ENCODE results near the gene PRKD2.

Gene PRKD2

GRCh38 chr19:46698395-46699321, 18.3 kb downstream of the PRKD2 start:
- DNase-seq: no peak

- peak; percentile 95 for DNase-seq
Measured at GRCh38 chr19:46697204-46697960, 19.5 kb downstream of the PRKD2 start.

GRCh38 chr19:46696866-46697203, 20.1 kb downstream of the PRKD2 start:
- no peak for DNase-seq

- no peak for DNase-seq
Measured at GRCh38 chr19:46696052-46696451, 20.9 kb downstream of the PRKD2 start.

GRCh38 chr19:46693760-46694159, 23.2 kb downstream of the PRKD2 start:
- DNase-seq: no peak

- no peak for DNase-seq
Measured at GRCh38 chr19:46692918-46693722, 23.8 kb downstream of the PRKD2 start.

- no peak for DNase-seq
Measured at GRCh38 chr19:46691948-46692347, 25.0 kb downstream of the PRKD2 start.

GRCh38 chr19:46691104-46691503, 25.8 kb downstream of the PRKD2 start:
- no peak for DNase-seq

GRCh38 chr19:46689358-46689757, 27.6 kb downstream of the PRKD2 start:
- no peak for DNase-seq

- no peak for DNase-seq
Measured at GRCh38 chr19:46687438-46688145, 29.3 kb downstream of the PRKD2 start.

GRCh38 chr19:46685189-46685588, 31.7 kb downstream of the PRKD2 start:
- DNase-seq: no peak

GRCh38 chr19:46678110-46678732, 38.7 kb downstream of the PRKD2 start:
- DNase-seq: no peak

GRCh38 chr19:46674416-46675178, 42.3 kb downstream of the PRKD2 start:
- peak; percentile 6 for DNase-seq

- DNase-seq: no peak
Measured at GRCh38 chr19:46670813-46671212, 46.1 kb downstream of the PRKD2 start.

- DNase-seq: no peak
Measured at GRCh38 chr19:46668662-46669061, 48.3 kb downstream of the PRKD2 start.

- DNase-seq: no peak
Measured at GRCh38 chr19:46665072-46665471, 51.8 kb downstream of the PRKD2 start.

GRCh38 chr19:46661735-46662592, 55.0 kb downstream of the PRKD2 start:
- peak; percentile 86 for DNase-seq

GRCh38 chr19:46661020-46661731, 55.7 kb downstream of the PRKD2 start, which contains the start of gene DACT3:
DACT3 (minus strand) TSS chr19:46661182; CDS start chr19:46661064, 118 bp downstream.
- peak; percentile 100 for DNase-seq

- no peak for DNase-seq
Measured at GRCh38 chr19:46660551-46661019, 56.3 kb downstream of the PRKD2 start.

Measured in NCI-H2029 (cell line).